ENCODE measurements around the gene SSH2.

- TF ChIP-seq GATA3 (IDR thresholded peaks at IDR 0.05; ENCODE audit: low read depth, low read length) (no peak), GATA2 (IDR thresholded peaks at IDR 0.05; ENCODE audit: low read depth, low read length) (no peak)
Observed at GRCh38 chr17:29909236-29910003, 20.6 kb downstream of the SSH2 start.
